ENCODE measurements around the gene GDPGP1.

GDPGP1 gene

GRCh38 chr15:90209591-90209990 lies 24.4 kb upstream of the GDPGP1 start:
- Mint-ChIP-seq H3K27ac (no peak overlapping the region), H3K36me3 (ENCODE audit: low read depth) (peaks cover 19% of the 10 kb centered on the region), H3K4me3 (no peak overlapping the region), H3K4me1 (peaks cover 10% of the 10 kb centered on the region), H3K27me3 (ENCODE audit: low read depth) (no peaks in the 10 kb centered on the region), H3K9me3 (no peaks in the 10 kb centered on the region)
- no peak for TF ChIP-seq CTCF (IDR thresholded peaks at IDR 0.05; ENCODE audit: unreplicated experiment in 3 of 3)

DNA sequence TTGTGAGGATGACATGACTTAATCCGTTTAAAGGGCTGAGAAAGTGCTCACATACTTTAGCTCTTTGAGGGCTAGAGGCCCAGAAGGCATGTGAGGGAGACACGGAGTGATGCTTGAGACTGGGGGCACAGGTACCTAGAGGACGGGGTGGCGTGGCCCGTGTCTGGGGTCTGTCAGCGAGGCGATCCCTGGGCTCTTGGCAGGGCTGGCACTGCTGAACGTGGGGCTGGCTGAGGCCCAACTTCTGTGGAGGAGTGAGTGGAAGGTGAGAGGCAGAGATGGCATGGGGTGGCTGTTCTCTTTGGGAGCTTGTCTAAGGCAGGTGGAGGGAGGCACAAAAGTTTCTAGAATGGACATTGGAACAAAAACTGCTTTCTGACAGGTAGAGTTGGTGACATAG lies 23.4 kb upstream of the GDPGP1 start:
- H3K4me1 Mint-ChIP-seq = peaks cover 10% of the 10 kb centered on the region
- TF ChIP-seq CTCF (IDR thresholded peaks at IDR 0.05; ENCODE audit: unreplicated experiment in 3 of 3) = no peak
- H3K36me3 Mint-ChIP-seq (ENCODE audit: low read depth) = peaks cover 22% of the 10 kb centered on the region
- H3K4me3 Mint-ChIP-seq = no peak overlapping the region
- H3K27me3 Mint-ChIP-seq (ENCODE audit: low read depth) = no peaks in the 10 kb centered on the region
- H3K9me3 Mint-ChIP-seq = no peaks in the 10 kb centered on the region
- peak overlapping the region in 1 of 3 experiments; percentile 43 for H3K27ac Mint-ChIP-seq

DNA sequence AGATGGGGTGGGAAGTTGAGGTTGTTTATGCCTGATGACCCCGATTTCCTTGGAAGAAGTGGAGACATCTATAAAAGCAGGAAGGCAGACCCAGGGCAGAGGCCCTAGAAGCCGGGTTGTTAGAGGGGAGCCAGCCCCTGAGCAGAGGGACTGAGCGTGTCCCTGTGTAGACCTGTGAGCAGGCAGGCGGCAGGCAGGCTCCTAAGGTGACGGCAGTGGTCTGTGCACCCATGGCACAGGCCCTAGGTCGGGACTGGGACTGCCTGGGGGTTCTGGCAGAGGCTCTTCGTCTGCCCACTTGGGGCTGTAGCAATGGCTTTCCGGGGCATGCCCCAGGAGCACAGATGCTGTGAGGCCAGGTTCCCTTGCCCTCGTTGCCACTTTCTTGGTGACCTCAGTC lies 23.0 kb upstream of the GDPGP1 start:
- peaks cover 10% of the 10 kb centered on the region for H3K4me1 Mint-ChIP-seq
- H3K27ac Mint-ChIP-seq = peak overlapping the region in 1 of 3 experiments; percentile 43
- H3K4me3 Mint-ChIP-seq = no peak overlapping the region
- H3K36me3 Mint-ChIP-seq (ENCODE audit: low read depth) = peaks cover 22% of the 10 kb centered on the region
- H3K27me3 Mint-ChIP-seq (ENCODE audit: low read depth) = no peaks in the 10 kb centered on the region
- no peaks in the 10 kb centered on the region for H3K9me3 Mint-ChIP-seq
- no peak for TF ChIP-seq CTCF (IDR thresholded peaks at IDR 0.05; ENCODE audit: unreplicated experiment in 3 of 3)

DNA sequence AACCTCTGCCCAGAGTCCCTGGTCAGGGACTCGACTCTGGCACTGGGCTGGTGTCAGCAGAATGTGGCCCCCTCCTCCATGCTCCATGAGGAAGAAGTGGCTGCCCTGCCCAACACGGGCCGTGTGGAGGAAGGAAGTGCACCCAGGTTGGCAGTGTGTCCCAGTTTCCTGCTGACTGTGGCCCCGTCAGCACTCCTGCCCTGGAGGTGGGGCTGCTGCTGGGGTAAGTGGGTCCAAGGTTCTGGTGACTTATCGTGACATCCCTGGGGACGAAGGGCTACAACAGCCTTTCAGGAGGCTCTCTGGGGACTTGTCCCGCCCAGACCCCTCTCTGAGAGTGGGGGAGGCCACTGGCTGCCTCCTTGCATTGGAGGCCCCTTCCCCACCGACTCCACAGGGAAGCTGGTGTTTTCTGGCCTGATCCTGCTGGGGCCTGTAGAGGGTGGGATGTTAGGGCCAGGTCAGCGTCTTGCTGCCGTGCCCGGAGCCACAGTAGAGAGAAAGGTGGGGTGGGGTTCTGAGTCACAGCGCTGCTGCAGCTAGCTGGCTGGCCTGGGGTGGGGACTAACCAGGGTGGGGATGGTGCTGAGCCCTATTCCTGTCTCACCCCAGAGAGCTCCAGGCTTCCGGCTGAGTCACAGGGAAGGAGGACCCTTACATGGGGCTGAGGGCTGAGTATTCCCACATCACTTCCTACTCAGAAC lies 22.4 kb upstream of the GDPGP1 start:
- no peak for TF ChIP-seq CTCF (IDR thresholded peaks at IDR 0.05; ENCODE audit: unreplicated experiment in 3 of 3)
- H3K36me3 Mint-ChIP-seq (ENCODE audit: low read depth) = peaks cover 22% of the 10 kb centered on the region
- H3K27ac Mint-ChIP-seq = no peak overlapping the region
- H3K27me3 Mint-ChIP-seq (ENCODE audit: low read depth) = no peaks in the 10 kb centered on the region
- no peak overlapping the region for H3K4me3 Mint-ChIP-seq
- H3K9me3 Mint-ChIP-seq = no peaks in the 10 kb centered on the region
- peaks cover 10% of the 10 kb centered on the region for H3K4me1 Mint-ChIP-seq

- no peak for TF ChIP-seq CTCF (IDR thresholded peaks at IDR 0.05; ENCODE audit: unreplicated experiment in 3 of 3)
- H3K27ac Mint-ChIP-seq = no peak overlapping the region
- no peaks in the 10 kb centered on the region for H3K27me3 Mint-ChIP-seq (ENCODE audit: low read depth)
- no peaks in the 10 kb centered on the region for H3K9me3 Mint-ChIP-seq
- H3K4me1 Mint-ChIP-seq = peaks cover 10% of the 10 kb centered on the region
- H3K36me3 Mint-ChIP-seq (ENCODE audit: low read depth) = peaks cover 22% of the 10 kb centered on the region
- no peak overlapping the region for H3K4me3 Mint-ChIP-seq
These were observed 21.5 kb upstream of the GDPGP1 start for GRCh38 chr15:90212221-90213098.

All from nephron (organoid).